GM10248 (cell line): Measurements from ENCODE around the gene SLC24A3.

Experiments used
- CTCF ChIA-PET: fragments of 300-600 bp; sonication (Branson Sonifier 250); formaldehyde crosslinking; extraction: SDS; loops from one replicate; lab custom pipeline; 2021; ENCODE audit warnings: antibody characterized with exemption; lab: Yijun Ruan, JAX
- POLR2A ChIA-PET: fragments of 350-650 bp; sonication (Branson Sonifier 250); formaldehyde crosslinking; extraction: SDS; loops from one replicate; lab custom pipeline; 2020; ENCODE audit warnings: antibody characterized with exemption; lab: Yijun Ruan, JAX
- DNase-seq: peaks from one replicate; pipeline ENCODE4 v3.0.0; 2012; ENCODE audit errors: extremely low spot score
- TF ChIP-seq, protein P1 (sequence below): IDR thresholded peaks from 2 replicates; pipeline ENCODE4 v1.5.1; 2012; ENCODE audit warnings: mild to moderate bottlenecking, low read depth; ENCODE audit errors: extremely low read depth, missing control alignments, control extremely low read depth

SLC24A3 gene

DNA sequence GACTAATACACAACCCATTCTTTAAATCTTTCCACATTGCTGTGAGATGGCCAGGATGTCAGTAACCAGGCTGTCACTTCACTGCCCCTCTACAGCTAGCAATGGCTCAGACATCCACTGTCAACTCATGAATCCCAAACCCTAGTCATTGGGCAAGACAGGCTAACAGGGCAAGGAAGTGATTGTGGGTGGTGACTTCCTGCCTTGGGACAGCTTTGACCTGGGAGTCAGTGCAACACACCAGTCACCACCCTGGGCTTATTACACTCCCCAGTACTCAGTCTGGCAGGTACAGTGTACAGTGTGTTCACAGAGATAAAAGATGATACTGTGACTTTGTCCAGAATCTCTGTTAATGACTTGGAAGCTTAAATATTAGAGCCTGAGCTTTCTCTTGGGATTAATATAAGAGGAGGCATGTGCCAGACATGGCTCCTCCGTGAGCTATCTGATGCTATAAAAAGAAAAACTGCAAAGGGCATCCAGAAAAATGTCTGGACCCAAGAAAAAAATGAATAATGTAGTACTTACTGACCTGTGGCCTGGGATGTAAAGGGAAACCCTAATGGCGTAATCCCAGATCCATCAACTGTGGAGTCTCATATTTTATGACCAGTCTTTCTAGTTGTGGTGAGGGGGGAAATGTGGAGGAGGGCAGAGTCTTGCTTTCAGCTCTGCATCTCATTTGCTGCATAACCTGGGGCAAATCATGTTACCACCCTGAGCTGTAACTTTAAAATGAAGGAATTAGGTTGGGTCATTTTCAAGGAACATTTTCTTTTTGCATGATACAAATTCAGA is 244.4 kb downstream of the SLC24A3 start:
- TF ChIP-seq, protein P1, sequence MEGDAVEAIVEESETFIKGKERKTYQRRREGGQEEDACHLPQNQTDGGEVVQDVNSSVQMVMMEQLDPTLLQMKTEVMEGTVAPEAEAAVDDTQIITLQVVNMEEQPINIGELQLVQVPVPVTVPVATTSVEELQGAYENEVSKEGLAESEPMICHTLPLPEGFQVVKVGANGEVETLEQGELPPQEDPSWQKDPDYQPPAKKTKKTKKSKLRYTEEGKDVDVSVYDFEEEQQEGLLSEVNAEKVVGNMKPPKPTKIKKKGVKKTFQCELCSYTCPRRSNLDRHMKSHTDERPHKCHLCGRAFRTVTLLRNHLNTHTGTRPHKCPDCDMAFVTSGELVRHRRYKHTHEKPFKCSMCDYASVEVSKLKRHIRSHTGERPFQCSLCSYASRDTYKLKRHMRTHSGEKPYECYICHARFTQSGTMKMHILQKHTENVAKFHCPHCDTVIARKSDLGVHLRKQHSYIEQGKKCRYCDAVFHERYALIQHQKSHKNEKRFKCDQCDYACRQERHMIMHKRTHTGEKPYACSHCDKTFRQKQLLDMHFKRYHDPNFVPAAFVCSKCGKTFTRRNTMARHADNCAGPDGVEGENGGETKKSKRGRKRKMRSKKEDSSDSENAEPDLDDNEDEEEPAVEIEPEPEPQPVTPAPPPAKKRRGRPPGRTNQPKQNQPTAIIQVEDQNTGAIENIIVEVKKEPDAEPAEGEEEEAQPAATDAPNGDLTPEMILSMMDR: no peak
- DNase-seq: no peak
- ChIA-PET POLR2A (no interaction called here), CTCF (no interaction called here)

DNA sequence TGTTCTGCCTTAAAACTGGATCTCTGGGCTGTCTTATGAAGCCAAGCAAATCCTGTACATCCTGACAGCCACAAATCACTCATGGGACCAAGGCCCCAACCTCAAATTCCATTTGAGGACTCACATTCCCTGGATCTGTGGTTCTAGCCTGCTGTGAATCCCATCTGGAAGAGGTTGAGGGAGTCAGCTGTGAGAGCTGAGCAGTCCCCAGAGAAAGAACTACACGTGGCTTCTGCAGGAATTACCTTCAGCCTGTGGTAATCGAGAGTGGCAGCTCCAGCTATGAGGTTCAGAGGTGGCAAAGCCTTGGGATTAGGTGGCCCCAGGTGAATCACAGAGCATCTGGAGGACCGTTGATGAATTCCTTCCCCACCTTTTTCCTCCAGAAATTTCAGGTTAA is 245.2 kb downstream of the SLC24A3 start:
- CTCF ChIA-PET: no interaction called here
- TF ChIP-seq, protein P1: no peak
- DNase-seq: no peak
- POLR2A ChIA-PET: no interaction called here

DNA sequence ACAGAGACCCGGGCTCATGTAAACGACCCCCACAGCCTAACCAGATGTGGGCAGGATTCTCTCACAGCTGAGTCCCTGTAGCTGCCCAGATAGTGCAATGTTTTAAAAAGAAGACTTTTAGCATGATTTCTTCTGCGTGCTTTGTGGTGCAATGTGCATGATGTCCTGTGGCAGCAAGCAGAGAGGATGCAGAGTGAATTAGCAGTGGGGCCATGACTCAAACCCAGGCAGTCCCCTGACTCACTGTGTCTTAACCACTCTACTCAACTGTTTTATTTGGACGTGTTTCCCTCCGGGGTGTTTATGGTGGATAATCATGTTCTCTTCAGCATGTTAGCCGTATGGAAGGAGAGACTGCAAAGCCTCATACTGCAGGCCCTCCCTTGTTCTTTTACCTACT is 247.9 kb downstream of the SLC24A3 start:
- ChIA-PET CTCF (no interaction called here), POLR2A (no interaction called here)
- DNase-seq: no peak
- TF ChIP-seq, protein P1: no peak

DNA sequence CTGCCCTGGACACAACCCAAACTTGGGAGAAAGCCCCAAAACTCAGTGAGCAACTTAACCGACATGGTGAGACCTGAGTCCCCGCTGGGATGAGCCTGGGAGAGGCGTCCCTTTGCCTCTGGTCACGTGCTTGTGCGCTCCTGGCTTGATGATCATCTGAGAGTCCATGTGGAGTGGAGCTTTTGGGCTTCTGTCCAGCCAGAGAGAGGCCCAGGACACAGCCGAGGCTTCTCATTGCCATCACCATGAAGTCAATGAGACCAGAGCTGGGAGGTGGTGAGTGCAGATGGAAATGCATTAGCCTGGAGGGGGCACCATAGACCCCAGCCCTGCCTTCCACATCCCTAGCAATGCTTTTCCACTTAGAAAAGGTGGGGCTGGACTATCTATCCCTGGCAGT is 250.0 kb downstream of the SLC24A3 start:
- no peak for DNase-seq
- ChIA-PET POLR2A (no interaction called here), CTCF (no interaction called here)
- TF ChIP-seq, protein P1: no peak

DNA sequence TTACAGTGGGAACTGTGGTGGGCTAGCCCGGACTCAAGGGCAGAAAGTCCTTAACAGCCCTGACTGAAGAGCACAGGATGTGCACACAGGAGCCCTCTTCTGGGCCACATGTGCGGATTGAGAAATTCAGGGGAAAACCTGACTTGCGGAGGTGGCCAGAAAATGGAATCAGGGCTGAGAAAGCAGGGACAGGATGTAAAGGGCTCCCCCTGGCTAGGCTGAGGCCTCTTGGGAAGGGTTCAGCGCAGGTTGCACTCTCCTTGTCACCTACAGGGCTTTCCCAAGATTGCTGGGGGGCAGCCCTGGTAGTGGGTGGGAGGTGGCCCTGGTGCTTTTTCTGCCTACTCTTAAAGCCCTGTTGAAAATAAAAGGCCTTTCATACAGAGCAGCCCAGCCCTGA is 251.2 kb downstream of the SLC24A3 start:
- ChIA-PET CTCF (no interaction called here), POLR2A (no interaction called here)
- no peak for DNase-seq
- TF ChIP-seq, protein P1: no peak

DNA sequence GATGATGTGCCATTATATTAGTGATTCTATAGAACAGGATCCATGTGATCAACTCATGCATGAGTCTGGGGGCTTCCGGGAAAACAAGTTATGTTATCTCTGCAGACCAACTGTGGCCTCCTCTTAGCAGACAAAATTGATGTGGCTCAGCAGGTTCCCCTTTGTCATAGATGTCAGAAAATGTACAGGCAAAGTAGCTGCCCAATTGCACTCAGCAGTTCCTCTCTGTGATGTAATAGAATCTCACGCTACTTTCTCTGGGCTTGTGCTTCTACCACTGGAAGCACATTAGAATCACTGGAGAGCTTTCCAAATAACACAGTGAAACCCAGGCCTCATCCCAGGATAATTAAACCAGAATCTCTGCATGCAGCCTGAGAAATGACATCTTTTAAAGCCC is 253.1 kb downstream of the SLC24A3 start:
- ChIA-PET CTCF (interaction anchor here (0.9 kb wide), 1 partner anchor 22 kb away, joined by 3 read pairs; no protein-coding TSS in a partner anchor), POLR2A (no interaction called here)
- TF ChIP-seq, protein P1: no peak
- DNase-seq: no peak
